8988T (cell line): ENCODE data around the gene SNRNP48.

Source experiments
- DNase-seq: peaks from one replicate; pipeline ENCODE4 v3.0.0; 2011

Gene SNRNP48

GRCh38 chr6:7647504-7647903, 57.5 kb downstream of the SNRNP48 start:
- DNase-seq, result no peak

- DNase-seq, result no peak
Observed at GRCh38 chr6:7649037-7649810, 59.2 kb downstream of the SNRNP48 start.

- no peak for DNase-seq
Observed at GRCh38 chr6:7650878-7651277, 60.9 kb downstream of the SNRNP48 start.

- no peak for DNase-seq
Observed at GRCh38 chr6:7652957-7653356, 63.0 kb downstream of the SNRNP48 start.

GRCh38 chr6:7656355-7656754, 66.4 kb downstream of the SNRNP48 start:
- DNase-seq, result no peak

- no peak for DNase-seq
Observed at GRCh38 chr6:7658543-7658942, 68.5 kb downstream of the SNRNP48 start.

- DNase-seq, result no peak
Observed at GRCh38 chr6:7661364-7661763, 71.4 kb downstream of the SNRNP48 start.
